ENCODE data around the gene DMRT2. TPM values are rescaled to one million over a fixed set of nuclear protein-coding genes. Genes with fewer than 3 reads are reported as not detected.

The DMRT2 gene
- total and polyA plus RNA-seq, 2 of the 13 experiments (the other 11 are each of a cell fraction or from before 2014, with no cell fraction given): not detected

- BruUV-seq (replicated peaks): no TSS peak
- Histone ChIP-seq H3K9me3 (ENCODE audit: low read length) (no peaks in the 10 kb centered on the region), H3K27ac (ENCODE audit: extremely low read length, insufficient read depth, low read length) (no peak overlapping the region), H4K20me1 (ENCODE audit: insufficient read depth, low read length) (no peaks in the 10 kb centered on the region), H3K9ac (ENCODE audit: insufficient read depth, low read depth, low read length) (no peak overlapping the region), H3K4me2 (ENCODE audit: low read depth, low read length) (no peak overlapping the region), H3K36me3 (replicated peaks in 1 of 2; ENCODE audit: control insufficient read depth in 1 of 2, insufficient read depth in 2 of 2, low read length in 2 of 2) (no peaks in the 10 kb centered on the region), H3K4me3 (replicated peaks in 1 of 3; ENCODE audit: insufficient read depth in 1 of 3, low read depth in 2 of 3, low read length in 3 of 3) (no peak overlapping the region), H3K4me1 (ENCODE audit: insufficient read depth, low read length) (no peaks in the 10 kb centered on the region), H3K27me3 (ENCODE audit: control insufficient read depth in 1 of 2, insufficient read depth in 2 of 2, low read length in 2 of 2) (0 out of 5 replicates have a peak, but pooled peaks cover 0 to 8% of the 10 kb centered on the region in 2 experiments), H3K79me2 (ENCODE audit: insufficient read depth, low read length) (no peaks in the 10 kb centered on the region), H2AFZ (ENCODE audit: low read length) (no peak overlapping the region)
- ChIA-PET POLR2A (no interaction called here), CTCF (ENCODE audit: low intra/inter-chr PET ratio, low total read pairs) (interaction anchor here (1.9 kb wide), 1 partner anchor 111 kb away, joined by 10 read pairs; no protein-coding TSS in a partner anchor)
- FAIRE-seq (peak; percentile 61), DNase-seq (ENCODE audit: low spot score) (peak; percentile 47), ATAC-seq (peak; percentile 73)
- in situ Hi-C loops (cut with HindIII; ENCODE audit: extremely low pct_ligation_motif_present, low pct_unique_long_range_greater_than_20kb): no loop called here
- WGBS (ENCODE audit: low lambda C conversion rate): 20% methylated on average over 9 of the region's 10 CpGs
- intact Hi-C loops (cut with micrococcal nuclease; ENCODE audit: unreplicated experiment): loop anchor here (1.0 to 10.0 kb wide), 4 partner anchors 112 to 658 kb away; no protein-coding TSS in a partner anchor
- TF ChIP-seq NKX3-1 (CRISPR knock-in tag; IDR thresholded peaks at IDR 0.05): no peak
- peak; percentile 35 for TF ChIP-seq XRCC5 (optimal IDR thresholded peaks at IDR 0.05; ENCODE audit: low read length)
- peak; percentile 43; the same call in 1 of the 2 replicates for TF ChIP-seq SMC3 (IDR thresholded peaks at IDR 0.05; ENCODE audit: low read length)
- 0 out of 2 replicates have a peak, but pooled peaks have one; percentile 28 for TF ChIP-seq ZNF331 (CRISPR knock-in tag; IDR thresholded peaks at IDR 0.05)
- peak; percentile 72 for TF ChIP-seq STAG1 (CRISPR knock-in tag; IDR thresholded peaks at IDR 0.05)
- TF ChIP-seq NFE2L2 (IDR thresholded peaks at IDR 0.05; ENCODE audit: low read length): peak; percentile 38; the same call in 1 of the 2 replicates
- TF ChIP-seq ZFP37 (CRISPR knock-in tag; IDR thresholded peaks at IDR 0.05; ENCODE audit: borderline replicate concordance): peak; percentile 99
- TF ChIP-seq POGZ (CRISPR knock-in tag; IDR thresholded peaks at IDR 0.05): no peak
- TF ChIP-seq TEAD3 (CRISPR knock-in tag; optimal IDR thresholded peaks at IDR 0.05; ENCODE audit: borderline replicate concordance): peak; percentile 75
- peak; percentile 65 for TF ChIP-seq CTCF (CRISPR knock-in tag; IDR thresholded peaks at IDR 0.05)
Measured at GRCh38 chr9:1005043-1005667, 45.0 kb upstream of the DMRT2 start.

All from HepG2 (cell line).